HUES64 (cell line): ENCODE measurements around the gene ZNF276.
A peak's percentile ranks its signal among the peaks of the same experiment; 100 is the strongest.

Experiments used
- H3K27ac ChIP-seq: 2 replicates; pipeline ENCODE4 v1.7.0; 2013; ENCODE audit warnings: low read depth, low read length, inconsistent platforms
- H3K27me3 ChIP-seq: 2 replicates; pipeline ENCODE4 v1.6.1; 2013; ENCODE audit warnings: mild to moderate bottlenecking, low read length; ENCODE audit not compliant: insufficient read depth
- H3K36me3 ChIP-seq: 2 replicates; pipeline ENCODE4 v1.6.1; 2013; ENCODE audit warnings: mild to moderate bottlenecking, low read length; ENCODE audit not compliant: insufficient read depth
- H3K4me1 ChIP-seq: 2 replicates; pipeline ENCODE4 v1.6.1; 2013; ENCODE audit warnings: mild to moderate bottlenecking, low read length, moderate library complexity; ENCODE audit not compliant: insufficient read depth
- H3K4me3 ChIP-seq: 2 replicates; pipeline ENCODE4 v1.5.1; 2013; ENCODE audit warnings: mild to moderate bottlenecking, low read length, moderate library complexity
- H3K9ac ChIP-seq: 2 replicates; pipeline ENCODE4 v1.6.1; 2013; ENCODE audit warnings: mild to moderate bottlenecking, low read depth, low read length
- H3K9me3 ChIP-seq: 2 replicates; pipeline ENCODE4 v1.6.1; 2013; ENCODE audit warnings: low read depth, low read length; ENCODE audit not compliant: insufficient read depth
- WGBS: fragments of 150-250, 120-280 bp; methylation state at CpG from one replicate; pipeline ENCODE4 v1.1.7; 2013; ENCODE audit warnings: missing lambda C conversion rate; 5-methylcytosine and 5-hydroxymethylcytosine counted together

The ZNF276 gene

DNA sequence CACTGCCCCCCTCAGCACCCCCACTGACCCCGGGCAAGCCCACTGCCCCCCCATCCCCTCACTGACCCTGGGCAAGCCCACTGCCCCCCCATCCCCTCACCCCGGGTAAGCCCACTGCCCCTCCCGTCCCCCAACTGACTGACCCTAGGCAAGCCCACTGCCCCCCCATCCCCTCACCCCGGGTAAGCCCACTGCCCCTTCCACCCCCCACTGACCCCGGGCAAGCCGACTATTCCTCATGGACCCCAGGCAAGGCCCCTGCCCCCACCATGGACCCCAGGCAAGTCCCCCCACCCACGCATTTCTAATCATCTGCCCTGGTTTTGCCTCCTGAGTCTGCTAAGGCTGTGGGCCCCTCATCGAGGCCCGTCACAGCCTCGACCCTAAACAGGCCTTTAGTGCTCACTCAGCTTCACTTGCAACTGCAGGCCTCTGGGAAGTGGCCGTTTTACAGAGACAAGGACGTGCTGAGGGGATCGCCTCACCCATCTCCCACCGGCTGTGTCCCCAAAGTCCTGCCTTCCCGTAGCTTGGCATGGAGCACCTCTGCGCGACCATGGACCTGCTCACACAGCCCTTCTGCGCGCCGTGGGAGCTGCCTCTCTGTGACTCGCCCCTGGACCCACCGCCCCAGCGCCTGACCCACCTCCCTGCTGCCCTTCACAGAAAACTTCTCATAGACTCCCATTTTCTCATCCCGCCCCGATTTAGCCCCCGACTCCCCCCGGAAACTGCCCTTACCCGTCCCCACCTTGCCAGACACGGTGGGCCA lies 4.2 kb upstream of the ZNF276 start:
- Histone ChIP-seq H3K27ac (no peak overlapping the region), H3K27me3 (peaks cover 22% of the 10 kb centered on the region), H3K36me3 (peaks cover 5% of the 10 kb centered on the region), H3K4me1 (no peaks in the 10 kb centered on the region), H3K9me3 (no peaks in the 10 kb centered on the region), H3K4me3 (no peak overlapping the region), H3K9ac (no peak overlapping the region)
- 94% methylated on average over 27 of the region's 29 CpGs for WGBS

DNA sequence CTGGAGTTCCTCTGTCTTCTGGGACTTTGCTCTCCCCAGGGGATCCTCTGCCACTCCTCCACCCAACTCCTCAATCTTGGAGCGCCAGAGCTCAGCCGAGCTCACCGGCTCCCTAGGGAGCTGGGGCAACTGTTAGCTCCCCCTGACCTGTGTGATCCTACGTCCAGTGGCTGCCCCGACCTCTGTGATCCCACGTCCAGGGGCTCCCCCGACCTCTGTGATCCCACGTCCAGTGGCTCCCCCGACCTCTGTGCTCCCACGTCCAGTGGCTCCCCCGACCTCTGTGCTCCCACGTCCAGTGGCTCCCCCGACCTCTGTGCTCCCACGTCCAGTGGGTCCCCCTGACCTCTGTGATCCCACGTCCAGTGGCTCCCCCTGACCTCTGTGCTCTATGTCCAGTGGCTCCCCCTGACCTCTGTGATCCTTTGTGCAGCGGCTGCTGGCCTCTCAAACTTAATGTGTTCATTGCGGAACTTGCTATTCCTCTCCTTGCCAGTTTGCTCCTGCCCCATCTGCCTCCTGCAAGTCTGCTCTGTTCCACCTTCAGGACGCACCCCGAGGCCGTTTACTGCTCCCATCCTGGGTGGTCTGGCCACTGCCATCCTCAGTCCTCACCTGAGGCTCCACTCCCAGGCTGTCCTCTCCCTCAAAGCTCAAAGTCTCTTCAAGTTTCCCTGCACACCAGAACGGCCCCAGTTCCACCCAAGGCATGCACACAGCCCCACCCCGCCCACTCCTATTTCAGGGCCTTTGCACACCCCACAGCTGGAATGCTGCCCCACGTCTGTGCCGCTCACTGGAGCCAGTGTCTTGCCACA lies 3.4 kb upstream of the ZNF276 start:
- WGBS: 92% methylated on average over 24 of the region's 24 CpGs
- peaks cover 30% of the 10 kb centered on the region for H3K27me3 ChIP-seq
- H3K36me3 ChIP-seq: peaks cover 6% of the 10 kb centered on the region
- H3K4me3 ChIP-seq: no peak overlapping the region
- H3K9me3 ChIP-seq: no peaks in the 10 kb centered on the region
- H3K9ac ChIP-seq: no peak overlapping the region
- H3K4me1 ChIP-seq: peaks cover 5% of the 10 kb centered on the region; the same call in 1 of the 2 replicates
- H3K27ac ChIP-seq: no peak overlapping the region

DNA sequence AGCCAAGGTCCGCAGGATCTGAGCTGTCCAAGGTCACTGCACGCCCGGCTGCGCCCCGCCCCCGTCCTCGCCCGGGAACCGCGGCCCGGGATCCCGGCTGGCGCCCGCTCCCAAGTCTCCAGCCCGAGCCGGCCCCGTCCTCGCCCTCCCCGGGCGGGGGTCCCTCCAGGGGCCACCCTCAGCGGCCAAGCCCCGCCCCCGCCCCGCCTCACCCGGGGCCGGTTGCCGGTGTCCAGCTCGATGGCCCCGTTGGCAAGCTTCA lies 855 bp upstream of the ZNF276 start:
- Histone ChIP-seq H3K4me3 (peak overlapping the region; percentile 67), H3K27me3 (peaks cover 38% of the 10 kb centered on the region), H3K4me1 (peaks cover 5% of the 10 kb centered on the region; the same call in 1 of the 2 replicates), H3K36me3 (peaks cover 18% of the 10 kb centered on the region), H3K9ac (peak overlapping the region; percentile 85), H3K9me3 (no peaks in the 10 kb centered on the region), H3K27ac (peak overlapping the region; percentile 85; the same call in 1 of the 2 replicates)
- WGBS: under 1% methylated on average over 29 of the region's 29 CpGs

DNA sequence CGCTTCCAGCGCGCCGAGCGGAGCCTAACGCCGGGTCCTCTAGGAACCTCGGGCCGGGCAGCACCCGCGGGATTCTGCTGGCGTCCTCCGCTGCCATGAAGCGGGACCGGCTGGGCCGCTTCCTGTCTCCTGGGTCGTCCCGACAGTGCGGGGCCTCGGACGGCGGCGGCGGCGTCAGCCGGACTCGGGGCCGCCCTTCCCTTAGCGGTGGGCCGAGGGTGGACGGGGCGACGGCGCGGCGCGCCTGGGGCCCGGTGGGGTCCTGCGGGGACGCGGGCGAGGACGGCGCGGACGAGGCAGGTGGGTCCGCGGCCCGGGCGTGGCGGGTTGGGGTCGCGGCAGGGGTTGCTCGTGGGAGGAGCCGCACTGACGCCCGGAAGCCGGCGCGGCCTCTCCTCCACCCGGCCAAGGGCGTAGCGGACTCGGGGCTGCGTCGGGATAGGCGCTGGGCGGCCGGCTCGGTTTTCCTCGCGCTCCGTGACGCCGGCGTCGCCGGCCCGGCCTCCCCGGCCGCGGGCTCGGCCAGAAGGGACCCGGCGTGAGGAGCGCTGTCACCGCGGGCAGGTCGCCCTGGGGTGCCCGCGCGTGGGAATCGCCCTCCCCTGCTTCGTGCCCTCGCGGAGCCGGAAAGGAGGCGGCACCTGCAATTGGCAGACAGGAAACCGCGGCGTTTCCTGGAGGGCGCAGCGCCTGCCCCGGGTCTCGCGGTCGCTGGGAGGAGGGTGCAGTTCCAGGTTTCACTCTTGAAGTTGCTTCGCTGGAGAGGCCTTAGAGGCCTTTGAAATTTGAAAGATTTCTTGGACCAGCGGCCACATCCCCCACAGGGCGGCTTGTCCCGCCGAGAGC lies 432 bp downstream of the ZNF276 start:
- H3K27ac ChIP-seq: peak overlapping the region; percentile 52; the same call in 1 of the 2 replicates
- peaks cover 38% of the 10 kb centered on the region for H3K27me3 ChIP-seq
- H3K4me3 ChIP-seq: peak overlapping the region; percentile 67
- H3K36me3 ChIP-seq: peaks cover 19% of the 10 kb centered on the region
- WGBS: under 1% methylated on average over 112 of the region's 112 CpGs
- peak overlapping the region; percentile 70 for H3K9ac ChIP-seq
- H3K9me3 ChIP-seq: no peaks in the 10 kb centered on the region
- H3K4me1 ChIP-seq: peaks cover 5% of the 10 kb centered on the region; the same call in 1 of the 2 replicates

DNA sequence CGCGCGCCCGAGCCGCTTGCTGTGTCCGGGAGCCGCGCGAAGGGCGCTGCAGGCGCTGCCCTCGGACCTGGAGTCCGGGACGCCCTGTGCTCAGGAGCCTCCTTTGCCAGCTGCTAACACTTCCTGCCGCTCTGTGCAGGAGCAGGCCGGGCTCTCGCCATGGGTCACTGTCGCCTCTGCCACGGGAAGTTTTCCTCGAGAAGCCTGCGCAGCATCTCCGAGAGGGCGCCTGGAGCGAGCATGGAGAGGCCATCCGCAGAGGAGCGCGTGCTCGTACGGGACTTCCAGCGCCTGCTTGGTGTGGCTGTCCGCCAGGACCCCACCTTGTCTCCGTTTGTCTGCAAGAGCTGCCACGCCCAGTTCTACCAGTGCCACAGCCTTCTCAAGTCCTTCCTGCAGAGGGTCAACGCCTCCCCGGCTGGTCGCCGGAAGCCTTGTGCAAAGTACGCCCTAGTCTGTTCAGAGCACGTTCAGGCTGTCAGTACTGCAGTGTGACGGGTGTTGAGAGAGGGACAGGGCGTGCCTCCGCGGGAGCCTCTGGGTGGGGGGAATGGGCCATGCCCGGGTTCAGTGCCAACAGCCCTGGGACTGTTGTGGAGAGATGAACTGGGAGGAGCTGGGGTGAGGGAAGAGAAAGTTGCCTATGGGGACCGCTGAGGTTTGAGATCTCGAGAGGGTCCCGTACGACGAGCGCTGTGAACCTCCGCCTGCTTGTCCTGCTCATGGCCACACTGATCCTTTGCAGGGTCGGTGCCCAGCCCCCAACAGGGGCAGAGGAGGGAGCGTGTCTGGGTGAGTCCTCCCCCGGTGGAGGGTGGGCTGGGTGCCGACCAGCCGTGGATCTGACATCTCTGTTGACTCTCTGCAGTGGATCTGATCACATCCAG lies 1.3 kb downstream of the ZNF276 start:
- whole genome bisulfite sequencing: 50% methylated on average over 56 of the region's 56 CpGs
- Histone ChIP-seq H3K27me3 (peaks cover 38% of the 10 kb centered on the region), H3K9ac (peak overlapping the region; percentile 70), H3K27ac (no peak overlapping the region), H3K9me3 (no peaks in the 10 kb centered on the region), H3K4me3 (peak overlapping the region; percentile 67), H3K36me3 (peaks cover 24% of the 10 kb centered on the region), H3K4me1 (peaks cover 5% of the 10 kb centered on the region; the same call in 1 of the 2 replicates)

DNA sequence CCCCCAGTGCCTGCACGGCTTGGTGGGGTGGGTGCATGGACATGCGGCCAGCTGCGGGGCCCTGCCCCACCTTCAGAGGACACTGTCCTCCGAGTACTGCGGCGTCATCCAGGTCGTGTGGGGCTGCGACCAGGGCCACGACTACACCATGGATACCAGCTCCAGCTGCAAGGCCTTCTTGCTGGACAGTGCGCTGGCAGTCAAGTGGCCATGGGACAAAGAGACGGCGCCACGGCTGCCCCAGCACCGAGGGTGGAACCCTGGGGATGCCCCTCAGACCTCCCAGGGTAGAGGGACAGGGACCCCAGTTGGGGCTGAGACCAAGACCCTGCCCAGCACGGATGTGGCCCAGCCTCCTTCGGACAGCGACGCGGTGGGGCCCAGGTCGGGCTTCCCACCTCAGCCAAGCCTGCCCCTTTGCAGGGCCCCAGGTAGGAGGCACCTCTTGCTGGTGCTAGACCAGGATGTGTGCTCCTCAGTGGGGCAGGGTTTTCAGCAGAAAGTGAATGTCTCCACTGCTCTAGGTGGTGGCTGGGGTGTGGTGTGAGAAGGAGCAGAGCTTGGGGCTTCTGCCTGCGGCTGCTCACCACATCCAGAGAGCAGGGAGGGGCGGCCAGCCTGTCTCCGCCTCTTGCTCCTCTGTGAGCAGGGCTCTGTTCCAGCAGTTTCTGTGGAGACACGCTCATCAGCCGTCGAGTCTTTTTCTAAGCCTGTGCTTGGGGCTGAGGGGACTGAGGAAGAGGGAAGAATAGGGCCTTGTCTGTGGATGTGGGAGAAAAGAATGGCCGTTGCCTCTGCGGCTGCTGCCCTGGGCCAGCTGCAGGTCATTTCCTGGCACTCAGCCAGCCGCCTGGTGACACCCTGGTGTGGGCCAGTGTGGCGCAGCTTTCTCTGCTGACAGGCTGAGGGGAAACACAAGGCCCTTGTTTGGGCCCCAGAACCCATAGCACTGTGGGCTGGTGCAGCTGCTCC lies 2.2 kb downstream of the ZNF276 start:
- no peak overlapping the region; the same call in 1 of the 2 replicates for H3K9ac ChIP-seq

DNA sequence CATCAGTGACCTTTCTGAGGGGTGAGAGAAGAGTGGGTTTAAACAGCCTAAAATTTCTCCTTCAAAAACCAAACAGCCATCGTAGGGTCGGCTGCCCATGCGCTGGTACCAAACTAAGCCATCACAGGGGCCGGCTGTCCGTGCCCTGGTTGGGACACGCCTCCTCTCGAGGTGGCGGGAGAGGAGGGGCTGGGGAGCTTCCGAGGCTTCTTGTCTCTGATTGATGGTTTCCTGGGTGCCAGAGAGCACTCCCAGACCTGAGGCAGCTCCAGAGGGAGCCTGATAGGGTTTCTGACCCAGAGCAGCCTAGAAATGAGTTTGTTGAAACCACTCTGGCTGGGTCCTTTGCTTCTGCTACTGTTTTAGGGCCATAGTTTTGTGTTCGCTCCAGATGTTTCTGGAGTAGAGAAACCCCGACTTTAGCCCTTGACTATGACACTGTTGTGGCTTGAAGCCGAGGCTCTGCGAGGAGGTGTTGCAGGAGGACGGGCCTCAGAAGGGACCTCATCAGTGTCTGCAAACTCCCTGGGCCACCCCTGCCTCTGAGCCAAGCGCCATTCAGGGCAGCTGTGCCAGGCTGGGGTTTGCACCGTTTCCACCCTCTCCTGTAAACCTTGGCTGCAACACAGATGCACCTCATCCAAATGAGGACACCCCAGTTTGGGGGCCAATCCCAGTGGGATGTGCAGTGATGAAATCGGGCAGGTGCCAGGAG lies 6.2 kb downstream of the ZNF276 start:
- 91% methylated on average over 17 of the region's 17 CpGs for WGBS
- no peak overlapping the region for H3K9ac ChIP-seq
- peaks cover 42% of the 10 kb centered on the region for H3K36me3 ChIP-seq
- H3K4me1 ChIP-seq: peaks cover 2% of the 10 kb centered on the region; the same call in 1 of the 2 replicates
- H3K27ac ChIP-seq: no peak overlapping the region
- H3K4me3 ChIP-seq: no peak overlapping the region
- H3K27me3 ChIP-seq: peaks cover 11% of the 10 kb centered on the region
- H3K9me3 ChIP-seq: no peaks in the 10 kb centered on the region

More for the DNA sequence above, 2.2 kb downstream of the ZNF276 start:
- 95% methylated on average over 30 of the region's 30 CpGs for WGBS
- no peak overlapping the region for H3K27ac ChIP-seq
- H3K9me3 ChIP-seq: no peaks in the 10 kb centered on the region
- peaks cover 27% of the 10 kb centered on the region for H3K36me3 ChIP-seq
- no peak overlapping the region for H3K4me3 ChIP-seq
- H3K27me3 ChIP-seq: peaks cover 32% of the 10 kb centered on the region
- H3K4me1 ChIP-seq: peaks cover 5% of the 10 kb centered on the region; the same call in 1 of the 2 replicates

DNA sequence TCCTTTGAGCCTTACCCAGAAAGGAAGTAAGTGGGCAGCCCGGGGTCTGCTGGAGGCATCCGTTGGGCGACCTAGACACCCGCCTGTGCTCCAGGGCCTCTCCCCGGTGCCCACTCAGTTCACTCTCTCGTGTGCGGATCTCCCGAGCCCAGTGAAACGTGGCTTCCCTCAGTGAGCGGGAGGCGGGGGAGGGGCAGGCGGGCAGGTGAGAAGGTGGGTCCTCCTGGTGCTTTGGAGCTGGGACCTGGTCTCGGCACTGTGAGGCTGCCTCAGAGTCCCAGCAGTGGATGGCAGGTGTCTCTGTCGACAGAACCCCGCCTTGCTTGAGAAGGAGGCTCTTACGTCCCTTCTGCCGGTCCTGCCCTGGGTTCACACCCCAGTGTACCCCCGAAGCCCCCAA lies 8.0 kb downstream of the ZNF276 start:
- H3K4me1 ChIP-seq: no peaks in the 10 kb centered on the region
- no peak overlapping the region; the same call in 1 of the 2 replicates for H3K9ac ChIP-seq
- no peak overlapping the region for H3K4me3 ChIP-seq
- no peaks in the 10 kb centered on the region for H3K27me3 ChIP-seq
- no peaks in the 10 kb centered on the region for H3K9me3 ChIP-seq
- H3K36me3 ChIP-seq: peaks cover 40% of the 10 kb centered on the region
- no peak overlapping the region for H3K27ac ChIP-seq
- 91% methylated on average over 18 of the region's 18 CpGs for WGBS
